Measurements from ENCODE around the gene DCBLD2. TPM values are rescaled to one million over a fixed set of nuclear protein-coding genes. Genes with fewer than 3 reads are reported as not detected.

Gene DCBLD2
- total RNA-seq, 1 experiment from 2014 or later, result 48.0 TPM

- H3K79me1 ChIP-seq (ENCODE audit: insufficient read depth, low read depth, low read length, poor library complexity, severe bottlenecking), result no peaks in the 10 kb centered on the region
- Mint-ChIP-seq H3K4me1 (peaks cover 23 to 31% of the 10 kb centered on the region in 2 experiments), H3K9me3 (no peaks in the 10 kb centered on the region), H3K4me3 (no peak overlapping the region), H3K36me3 (ENCODE audit: insufficient read depth in 1 of 3, low read depth in 3 of 3) (no peaks in the 10 kb centered on the region), H3K27ac (no peak overlapping the region), H3K27me3 (ENCODE audit: low read depth) (no peaks in the 10 kb centered on the region)
- no peak overlapping the region for H3K4me2 ChIP-seq (ENCODE audit: insufficient read depth, insufficient read length, low read length)
- no peak overlapping the region for H2BK5ac ChIP-seq (ENCODE audit: insufficient read length, low read length)
- DNase-seq, result no peak
- H3K23ac ChIP-seq (ENCODE audit: insufficient read length, low read depth, low read length), result no peak overlapping the region
- H3K9ac ChIP-seq (ENCODE audit: extremely low read depth, insufficient read length, low read length), result no peak overlapping the region
- no peaks in the 10 kb centered on the region for H3K23me2 ChIP-seq (ENCODE audit: insufficient read length, low read depth, low read length, poor library complexity, severe bottlenecking)
- H3K56ac ChIP-seq (ENCODE audit: insufficient read length, low read depth, low read length), result no peak overlapping the region
- no peak overlapping the region for H3K27ac ChIP-seq (ENCODE audit: insufficient read length, low read depth, low read length)
- H2AK5ac ChIP-seq (ENCODE audit: insufficient read length, low read length), result no peak overlapping the region
- no peaks in the 10 kb centered on the region for H3K27me3 ChIP-seq (ENCODE audit: insufficient read depth, low read length)
- H3T11ph ChIP-seq (ENCODE audit: low read length), result no peak overlapping the region
- H3K4ac ChIP-seq (ENCODE audit: low read depth, low read length), result no peak overlapping the region
- H2BK120ac ChIP-seq (ENCODE audit: low read depth, low read length, poor library complexity, severe bottlenecking), result no peak overlapping the region
- H4K8ac ChIP-seq (replicated peaks; ENCODE audit: insufficient read length, low read depth, low read length), result no peak overlapping the region
- no peak for TF ChIP-seq CTCF (conservative IDR thresholded peaks at IDR 0.05)
- H2BK12ac ChIP-seq (ENCODE audit: insufficient read length, low read depth, low read length), result no peak overlapping the region
- no peak overlapping the region for H2BK15ac ChIP-seq (ENCODE audit: low read depth, low read length)
- H3K9me3 ChIP-seq (ENCODE audit: control insufficient read depth, low read depth, low read length), result no peaks in the 10 kb centered on the region
- H4K5ac ChIP-seq (ENCODE audit: insufficient read length, low read depth, low read length), result no peak overlapping the region
- H3K4me1 ChIP-seq (ENCODE audit: insufficient read depth, low read length), result no peaks in the 10 kb centered on the region
- H2BK20ac ChIP-seq (ENCODE audit: low read depth, low read length, poor library complexity, severe bottlenecking), result no peak overlapping the region
- H3K18ac ChIP-seq (ENCODE audit: insufficient read length, low read depth, low read length), result no peak overlapping the region
- no peaks in the 10 kb centered on the region for H3K79me2 ChIP-seq (ENCODE audit: insufficient read depth, low read length)
- H4K20me1 ChIP-seq (ENCODE audit: control insufficient read depth, insufficient read depth, insufficient read length), result no peaks in the 10 kb centered on the region
- no peak overlapping the region for H2AFZ ChIP-seq (ENCODE audit: low read length)
- no peak overlapping the region for H4K91ac ChIP-seq (ENCODE audit: insufficient read length, low read depth, low read length)
- no peak overlapping the region for H3K14ac ChIP-seq (ENCODE audit: insufficient read depth, low read length)
These were observed 134.6 kb downstream of the DCBLD2 start for GRCh38 chr3:98766924-98767323.
